ENCODE results near the gene TMIGD2.

GRCh38 chr19:4345342-4346019, 43.3 kb upstream of the TMIGD2 start:
- TF ChIP-seq CTCF (conservative IDR thresholded peaks at IDR 0.05; ENCODE audit: low read depth, low read length): no peak
- no peak for TF ChIP-seq EZH2 (IDR thresholded peaks at IDR 0.05; ENCODE audit: low read length, unreplicated experiment)
- no peak for TF ChIP-seq EZH2phosphoT487 (IDR thresholded peaks at IDR 0.05; ENCODE audit: borderline replicate concordance, low read length)
